HEK293 (cell line): ENCODE measurements around the gene LETM1.

Experiments used
- CTCF ChIA-PET: fragments of 350-600 bp; formaldehyde crosslinking; extraction: SDS; loops from one replicate; lab custom pipeline; 2021; ENCODE audit warnings: antibody characterized with exemption; lab: Yijun Ruan, JAX
- POLR2A ChIA-PET: fragments of 300-600 bp; formaldehyde crosslinking; extraction: SDS; loops from one replicate; lab custom pipeline; 2020; ENCODE audit warnings: antibody characterized with exemption, inconsistent platforms; lab: Yijun Ruan, JAX
- H3K27ac ChIP-seq: fragments of 200-500 bp; sonication (Bioruptor generic); 2 replicates; pipeline ENCODE4 v1.5.1; 2014; ENCODE audit warnings: low read depth, low read length, control low read depth, inconsistent platforms; ENCODE audit errors: extremely low read depth
- H3K36me3 ChIP-seq, 2 experiments: fragments of 200-500 bp in 1 of 2; sonication (Bioruptor generic) in 1 of 2; 1 replicate in 1 of 2; 2 replicates in 1 of 2; pipeline ENCODE4 v1.5.1; 2014 to 2017; ENCODE audit warnings: inconsistent platforms in 2 of 2, low read length in 2 of 2; ENCODE audit not compliant: control insufficient read depth in 2 of 2, insufficient read depth in 1 of 2
- H3K4me1 ChIP-seq: fragments of 200-500 bp; sonication (Bioruptor generic); 2 replicates; pipeline ENCODE4 v1.5.1; 2014; ENCODE audit warnings: mild to moderate bottlenecking, low read length, inconsistent platforms; ENCODE audit not compliant: control insufficient read depth, insufficient read depth
- H3K4me3 ChIP-seq: 2 replicates; pipeline ENCODE4 v1.5.1; 2011; ENCODE audit warnings: low read depth, mild to moderate bottlenecking, control low read depth, low read length, moderate library complexity
- H3K9me3 ChIP-seq: fragments of 200-500 bp; sonication (Bioruptor generic); 2 replicates; pipeline ENCODE4 v1.5.1; 2014; ENCODE audit warnings: low read depth, low read length, inconsistent platforms; ENCODE audit not compliant: control insufficient read depth, insufficient read depth
- EGR2 ChIP-seq: fragments of 450-650 bp; formaldehyde crosslinking; IDR thresholded peaks from 2 replicates; pipeline ENCODE4 v1.5.1; 2016; ENCODE audit warnings: low read depth, missing biosample characterization, missing genetic modification characterization
- GFI1B ChIP-seq: fragments of 450-650 bp; formaldehyde crosslinking; IDR thresholded peaks from 2 replicates; pipeline ENCODE4 v1.5.1; 2016; ENCODE audit warnings: missing biosample characterization, missing genetic modification characterization
- KLF8 ChIP-seq: fragments of 450-650 bp; formaldehyde crosslinking; IDR thresholded peaks from 2 replicates; pipeline ENCODE4 v1.5.1; 2016; ENCODE audit warnings: missing biosample characterization, missing genetic modification characterization
- OVOL3 ChIP-seq: fragments of 450-650 bp; formaldehyde crosslinking; IDR thresholded peaks from 2 replicates; pipeline ENCODE4 v1.5.1; 2016; ENCODE audit warnings: missing biosample characterization, missing genetic modification characterization
- SALL2 ChIP-seq: fragments of 450-650 bp; formaldehyde crosslinking; IDR thresholded peaks from 2 replicates; pipeline ENCODE4 v1.5.0; 2017; ENCODE audit warnings: missing biosample characterization, mild to moderate bottlenecking, missing genetic modification characterization, borderline replicate concordance
- SP7 ChIP-seq: fragments of 450-650 bp; formaldehyde crosslinking; IDR thresholded peaks from 2 replicates; pipeline ENCODE4 v1.5.1; 2016; ENCODE audit warnings: missing biosample characterization, missing genetic modification characterization
- ZBTB21 ChIP-seq: fragments of 450-650 bp; formaldehyde crosslinking; IDR thresholded peaks from 2 replicates; pipeline ENCODE4 v1.5.1; 2017; ENCODE audit warnings: missing biosample characterization, missing genetic modification characterization
- ZBTB7A ChIP-seq: fragments of 450-650 bp; formaldehyde crosslinking; IDR thresholded peaks from 2 replicates; pipeline ENCODE4 v1.5.1; 2016; ENCODE audit warnings: low read depth, missing biosample characterization, missing genetic modification characterization
- ZNF214 ChIP-seq: fragments of 450-650 bp; formaldehyde crosslinking; IDR thresholded peaks from 2 replicates; pipeline ENCODE4 v1.5.1; 2017; ENCODE audit warnings: missing biosample characterization, mild to moderate bottlenecking, missing genetic modification characterization, borderline replicate concordance
- ZNF266 ChIP-seq: fragments of 450-650 bp; formaldehyde crosslinking; IDR thresholded peaks from 2 replicates; pipeline ENCODE4 v1.5.1; 2016; ENCODE audit warnings: missing biosample characterization, missing genetic modification characterization, low read depth
- ZNF274 ChIP-seq, 2 experiments: fragments of 200-500 bp in 1 of 2; fragments of 450-650 bp in 1 of 2; sonication (Bioruptor generic) in 1 of 2; formaldehyde crosslinking in 1 of 2; IDR thresholded peaks; 2 replicates each; pipeline versions ENCODE4 v1.5.1 to v1.6.1; 2014 to 2016; ENCODE audit warnings: borderline replicate concordance in 1 of 2, inconsistent platforms in 1 of 2, low read length in 1 of 2, missing biosample characterization in 1 of 2, missing genetic modification characterization in 1 of 2
- ZNF311 ChIP-seq: fragments of 450-650 bp; formaldehyde crosslinking; IDR thresholded peaks from 2 replicates; pipeline ENCODE4 v1.5.1; 2017; ENCODE audit warnings: missing biosample characterization, missing genetic modification characterization, borderline replicate concordance
- ZNF341 ChIP-seq: fragments of 450-650 bp; formaldehyde crosslinking; IDR thresholded peaks from 2 replicates; pipeline ENCODE4; 2016; ENCODE audit warnings: low read depth, missing biosample characterization, missing genetic modification characterization
- ZNF549 ChIP-seq: fragments of 450-650 bp; IDR thresholded peaks from 2 replicates; pipeline ENCODE4 v1.5.1; 2018; ENCODE audit warnings: missing biosample characterization, missing genetic modification characterization, mild to moderate bottlenecking, inconsistent platforms, moderate library complexity
- ZNF629 ChIP-seq: fragments of 450-650 bp; formaldehyde crosslinking; IDR thresholded peaks from 2 replicates; pipeline ENCODE4 v1.5.1; 2017; ENCODE audit warnings: missing biosample characterization, missing genetic modification characterization
- ZNF658 ChIP-seq: fragments of 450-650 bp; formaldehyde crosslinking; IDR thresholded peaks from 2 replicates; pipeline ENCODE4; 2016; ENCODE audit warnings: missing biosample characterization, missing genetic modification characterization
- ZNF843 ChIP-seq: fragments of 450-650 bp; formaldehyde crosslinking; IDR thresholded peaks from 2 replicates; pipeline ENCODE4 v1.5.1; 2016; ENCODE audit warnings: missing biosample characterization, missing genetic modification characterization
- TF ChIP-seq, protein P1 (sequence below): fragments of 450-650 bp; formaldehyde crosslinking; conservative IDR thresholded peaks from 2 replicates; pipeline ENCODE4 v1.5.1; 2016; ENCODE audit warnings: low read depth, missing biosample characterization, missing genetic modification characterization
- TF ChIP-seq, protein P2 (sequence below): fragments of 450-650 bp; formaldehyde crosslinking; IDR thresholded peaks from 2 replicates; pipeline ENCODE4 v1.5.1; 2017; ENCODE audit warnings: missing biosample characterization, mild to moderate bottlenecking, missing genetic modification characterization, moderate library complexity
- TF ChIP-seq, protein P3 (sequence below): fragments of 450-650 bp; formaldehyde crosslinking; IDR thresholded peaks from 2 replicates; pipeline ENCODE4 v1.5.1; 2017; ENCODE audit warnings: missing biosample characterization, missing genetic modification characterization
- TF ChIP-seq, protein P4 (sequence below): fragments of 450-650 bp; formaldehyde crosslinking; IDR thresholded peaks from 2 replicates; pipeline ENCODE4 v1.5.1; 2017; ENCODE audit warnings: missing biosample characterization, missing genetic modification characterization
- TF ChIP-seq, protein P5 (sequence below): fragments of 450-650 bp; formaldehyde crosslinking; IDR thresholded peaks from 2 replicates; pipeline ENCODE4 v1.5.1; 2016; ENCODE audit warnings: missing biosample characterization, missing genetic modification characterization

The LETM1 gene

DNA sequence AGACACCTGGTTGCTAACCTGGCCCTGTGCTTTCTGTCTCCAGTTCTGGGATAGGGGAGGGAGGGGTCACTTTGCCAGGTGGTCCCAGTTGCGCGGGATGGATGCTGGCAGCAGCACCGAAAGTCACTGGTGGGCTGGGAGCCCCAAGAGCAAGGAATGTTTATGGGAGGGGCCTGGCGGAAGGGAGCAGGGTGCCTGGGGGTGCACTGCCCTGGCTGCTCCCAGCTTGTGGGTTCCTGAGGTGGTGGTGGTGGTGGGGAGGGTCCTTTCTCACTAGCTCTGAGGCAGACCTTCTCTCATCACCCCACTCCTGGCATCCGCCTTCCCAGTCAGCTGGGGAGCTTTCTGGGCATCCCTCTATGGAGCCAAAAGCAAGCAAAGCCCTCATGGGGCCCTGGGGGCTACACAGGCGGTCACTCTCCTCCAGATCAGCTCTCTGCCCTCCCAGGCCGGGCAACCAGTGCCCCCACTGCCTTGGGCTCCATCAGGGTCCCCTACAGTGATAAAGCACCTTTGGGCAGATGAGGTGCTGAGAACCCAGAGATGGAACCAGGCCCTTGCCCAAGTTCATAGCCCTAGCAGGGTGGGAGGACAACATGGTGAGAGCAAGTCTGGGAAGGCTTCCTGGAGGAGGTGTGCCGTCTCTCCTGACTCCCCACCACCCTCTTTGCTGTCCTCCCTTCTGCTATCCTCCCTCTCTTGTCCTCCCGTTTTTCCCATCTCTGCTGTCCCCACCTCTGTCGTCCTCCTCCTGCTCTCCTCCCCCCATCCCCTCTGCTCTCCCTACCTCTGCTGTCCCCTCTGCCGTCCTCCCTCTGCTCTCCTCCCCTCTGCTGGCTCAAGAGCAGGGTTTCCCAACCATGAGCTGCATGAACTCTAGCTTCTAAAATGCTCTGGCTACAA is 46.9 kb downstream of the LETM1 start (continued):
- TF ChIP-seq KLF8 (tag by site-specific recombination): peak; percentile 60; the same call in 1 of the 2 replicates
- no peak for TF ChIP-seq ZNF843 (tag by site-specific recombination)
- TF ChIP-seq SP7 (tag by site-specific recombination): no peak
- no peak for TF ChIP-seq ZBTB7A (tag by site-specific recombination)
- TF ChIP-seq ZNF274 (IDR thresholded peaks at IDR 0.05; ENCODE audit: low read length): no peak
- no peak for TF ChIP-seq ZNF274 (tag by site-specific recombination; IDR thresholded peaks at IDR 0.05; ENCODE audit: borderline replicate concordance)
- TF ChIP-seq ZNF658 (tag by site-specific recombination): no peak
- TF ChIP-seq ZBTB21 (tag by site-specific recombination): no peak
- no peak for TF ChIP-seq OVOL3
- TF ChIP-seq ZNF311 (tag by site-specific recombination): no peak
- no peak for TF ChIP-seq ZNF629
- no peak for TF ChIP-seq ZNF549 (tag by site-specific recombination)
- TF ChIP-seq, protein P1, sequence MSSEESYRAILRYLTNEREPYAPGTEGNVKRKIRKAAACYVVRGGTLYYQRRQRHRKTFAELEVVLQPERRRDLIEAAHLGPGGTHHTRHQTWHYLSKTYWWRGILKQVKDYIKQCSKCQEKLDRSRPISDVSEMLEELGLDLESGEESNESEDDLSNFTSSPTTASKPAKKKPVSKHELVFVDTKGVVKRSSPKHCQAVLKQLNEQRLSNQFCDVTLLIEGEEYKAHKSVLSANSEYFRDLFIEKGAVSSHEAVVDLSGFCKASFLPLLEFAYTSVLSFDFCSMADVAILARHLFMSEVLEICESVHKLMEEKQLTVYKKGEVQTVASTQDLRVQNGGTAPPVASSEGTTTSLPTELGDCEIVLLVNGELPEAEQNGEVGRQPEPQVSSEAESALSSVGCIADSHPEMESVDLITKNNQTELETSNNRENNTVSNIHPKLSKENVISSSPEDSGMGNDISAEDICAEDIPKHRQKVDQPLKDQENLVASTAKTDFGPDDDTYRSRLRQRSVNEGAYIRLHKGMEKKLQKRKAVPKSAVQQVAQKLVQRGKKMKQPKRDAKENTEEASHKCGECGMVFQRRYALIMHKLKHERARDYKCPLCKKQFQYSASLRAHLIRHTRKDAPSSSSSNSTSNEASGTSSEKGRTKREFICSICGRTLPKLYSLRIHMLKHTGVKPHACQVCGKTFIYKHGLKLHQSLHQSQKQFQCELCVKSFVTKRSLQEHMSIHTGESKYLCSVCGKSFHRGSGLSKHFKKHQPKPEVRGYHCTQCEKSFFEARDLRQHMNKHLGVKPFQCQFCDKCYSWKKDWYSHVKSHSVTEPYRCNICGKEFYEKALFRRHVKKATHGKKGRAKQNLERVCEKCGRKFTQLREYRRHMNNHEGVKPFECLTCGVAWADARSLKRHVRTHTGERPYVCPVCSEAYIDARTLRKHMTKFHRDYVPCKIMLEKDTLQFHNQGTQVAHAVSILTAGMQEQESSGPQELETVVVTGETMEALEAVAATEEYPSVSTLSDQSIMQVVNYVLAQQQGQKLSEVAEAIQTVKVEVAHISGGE (tag by site-specific recombination): no peak
- TF ChIP-seq ZNF214 (tag by site-specific recombination): no peak
- TF ChIP-seq ZNF266 (tag by site-specific recombination): no peak
- TF ChIP-seq, protein P2, sequence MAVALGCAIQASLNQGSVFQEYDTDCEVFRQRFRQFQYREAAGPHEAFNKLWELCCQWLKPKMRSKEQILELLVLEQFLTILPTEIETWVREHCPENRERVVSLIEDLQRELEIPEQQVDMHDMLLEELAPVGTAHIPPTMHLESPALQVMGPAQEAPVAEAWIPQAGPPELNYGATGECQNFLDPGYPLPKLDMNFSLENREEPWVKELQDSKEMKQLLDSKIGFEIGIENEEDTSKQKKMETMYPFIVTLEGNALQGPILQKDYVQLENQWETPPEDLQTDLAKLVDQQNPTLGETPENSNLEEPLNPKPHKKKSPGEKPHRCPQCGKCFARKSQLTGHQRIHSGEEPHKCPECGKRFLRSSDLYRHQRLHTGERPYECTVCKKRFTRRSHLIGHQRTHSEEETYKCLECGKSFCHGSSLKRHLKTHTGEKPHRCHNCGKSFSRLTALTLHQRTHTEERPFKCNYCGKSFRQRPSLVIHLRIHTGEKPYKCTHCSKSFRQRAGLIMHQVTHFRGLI (tag by site-specific recombination): no peak
- peak; percentile 60 for TF ChIP-seq ZNF341 (tag by site-specific recombination)
- no peak for TF ChIP-seq GFI1B
- no peak for TF ChIP-seq SALL2 (tag by site-specific recombination)
- TF ChIP-seq, protein P3, sequence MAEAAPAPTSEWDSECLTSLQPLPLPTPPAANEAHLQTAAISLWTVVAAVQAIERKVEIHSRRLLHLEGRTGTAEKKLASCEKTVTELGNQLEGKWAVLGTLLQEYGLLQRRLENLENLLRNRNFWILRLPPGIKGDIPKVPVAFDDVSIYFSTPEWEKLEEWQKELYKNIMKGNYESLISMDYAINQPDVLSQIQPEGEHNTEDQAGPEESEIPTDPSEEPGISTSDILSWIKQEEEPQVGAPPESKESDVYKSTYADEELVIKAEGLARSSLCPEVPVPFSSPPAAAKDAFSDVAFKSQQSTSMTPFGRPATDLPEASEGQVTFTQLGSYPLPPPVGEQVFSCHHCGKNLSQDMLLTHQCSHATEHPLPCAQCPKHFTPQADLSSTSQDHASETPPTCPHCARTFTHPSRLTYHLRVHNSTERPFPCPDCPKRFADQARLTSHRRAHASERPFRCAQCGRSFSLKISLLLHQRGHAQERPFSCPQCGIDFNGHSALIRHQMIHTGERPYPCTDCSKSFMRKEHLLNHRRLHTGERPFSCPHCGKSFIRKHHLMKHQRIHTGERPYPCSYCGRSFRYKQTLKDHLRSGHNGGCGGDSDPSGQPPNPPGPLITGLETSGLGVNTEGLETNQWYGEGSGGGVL (tag by site-specific recombination): no peak

DNA sequence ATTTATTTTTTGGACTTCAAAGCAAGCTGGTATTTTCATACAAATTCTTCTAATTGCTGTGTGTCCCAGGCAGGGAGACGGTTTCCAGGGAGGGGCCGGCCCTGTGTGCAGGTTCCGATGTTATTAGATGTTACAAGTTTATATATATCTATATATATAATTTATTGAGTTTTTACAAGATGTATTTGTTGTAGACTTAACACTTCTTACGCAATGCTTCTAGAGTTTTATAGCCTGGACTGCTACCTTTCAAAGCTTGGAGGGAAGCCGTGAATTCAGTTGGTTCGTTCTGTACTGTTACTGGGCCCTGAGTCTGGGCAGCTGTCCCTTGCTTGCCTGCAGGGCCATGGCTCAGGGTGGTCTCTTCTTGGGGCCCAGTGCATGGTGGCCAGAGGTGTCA is 47.6 kb downstream of the LETM1 start:
- no peaks in the 10 kb centered on the region for H3K4me1 ChIP-seq
- TF ChIP-seq, protein P4, sequence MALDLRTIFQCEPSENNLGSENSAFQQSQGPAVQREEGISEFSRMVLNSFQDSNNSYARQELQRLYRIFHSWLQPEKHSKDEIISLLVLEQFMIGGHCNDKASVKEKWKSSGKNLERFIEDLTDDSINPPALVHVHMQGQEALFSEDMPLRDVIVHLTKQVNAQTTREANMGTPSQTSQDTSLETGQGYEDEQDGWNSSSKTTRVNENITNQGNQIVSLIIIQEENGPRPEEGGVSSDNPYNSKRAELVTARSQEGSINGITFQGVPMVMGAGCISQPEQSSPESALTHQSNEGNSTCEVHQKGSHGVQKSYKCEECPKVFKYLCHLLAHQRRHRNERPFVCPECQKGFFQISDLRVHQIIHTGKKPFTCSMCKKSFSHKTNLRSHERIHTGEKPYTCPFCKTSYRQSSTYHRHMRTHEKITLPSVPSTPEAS: no peak
- TF ChIP-seq EGR2 (tag by site-specific recombination): no peak
- TF ChIP-seq, protein P3 (tag by site-specific recombination): no peak
- TF ChIP-seq, protein P5, sequence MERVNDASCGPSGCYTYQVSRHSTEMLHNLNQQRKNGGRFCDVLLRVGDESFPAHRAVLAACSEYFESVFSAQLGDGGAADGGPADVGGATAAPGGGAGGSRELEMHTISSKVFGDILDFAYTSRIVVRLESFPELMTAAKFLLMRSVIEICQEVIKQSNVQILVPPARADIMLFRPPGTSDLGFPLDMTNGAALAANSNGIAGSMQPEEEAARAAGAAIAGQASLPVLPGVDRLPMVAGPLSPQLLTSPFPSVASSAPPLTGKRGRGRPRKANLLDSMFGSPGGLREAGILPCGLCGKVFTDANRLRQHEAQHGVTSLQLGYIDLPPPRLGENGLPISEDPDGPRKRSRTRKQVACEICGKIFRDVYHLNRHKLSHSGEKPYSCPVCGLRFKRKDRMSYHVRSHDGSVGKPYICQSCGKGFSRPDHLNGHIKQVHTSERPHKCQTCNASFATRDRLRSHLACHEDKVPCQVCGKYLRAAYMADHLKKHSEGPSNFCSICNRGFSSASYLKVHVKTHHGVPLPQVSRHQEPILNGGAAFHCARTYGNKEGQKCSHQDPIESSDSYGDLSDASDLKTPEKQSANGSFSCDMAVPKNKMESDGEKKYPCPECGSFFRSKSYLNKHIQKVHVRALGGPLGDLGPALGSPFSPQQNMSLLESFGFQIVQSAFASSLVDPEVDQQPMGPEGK (tag by site-specific recombination): no peak
- H3K4me3 ChIP-seq: no peak overlapping the region
- H3K9me3 ChIP-seq: no peaks in the 10 kb centered on the region
- H3K27ac ChIP-seq: no peak overlapping the region
- peaks cover 0 to 50% of the 10 kb centered on the region in 2 experiments; a peak in 1 of 3 replicates for H3K36me3 ChIP-seq
- CTCF ChIA-PET: interaction anchor here (0.7 to 7.9 kb wide), 9 partner anchors 8 to 115 kb away, joined by 3 to 148 read pairs (median 4); no protein-coding TSS in a partner anchor
- POLR2A ChIA-PET: interaction anchor here (1.2 to 2.8 kb wide), 2 partner anchors 60 to 63 kb away, joined by 4 to 7 read pairs; no protein-coding TSS in a partner anchor
